Muscle of leg (tissue), 11 donors: ENCODE results near the gene DECR2. TPM values are rescaled to one million over a fixed set of nuclear protein-coding genes. Genes with fewer than 3 reads are reported as not detected.

Source experiments
- DNase-seq: peaks from one replicate; pipeline ENCODE4 v3.0.0; 2013
- H3K27ac ChIP-seq: one replicate; pipeline ENCODE4 v1.5.1; 2013; ENCODE audit warnings: mild to moderate bottlenecking, low read length, control low read depth
- H3K27me3 ChIP-seq: one replicate; pipeline ENCODE4 v1.6.1; 2013; ENCODE audit warnings: low read length; ENCODE audit not compliant: control insufficient read depth, insufficient read depth
- H3K36me3 ChIP-seq: one replicate; pipeline ENCODE4 v1.6.1; 2013; ENCODE audit warnings: low read length; ENCODE audit not compliant: control insufficient read depth, insufficient read depth
- H3K4me1 ChIP-seq: one replicate; pipeline ENCODE4 v1.6.1; 2013; ENCODE audit warnings: low read length; ENCODE audit not compliant: control insufficient read depth, insufficient read depth
- H3K4me3 ChIP-seq: one replicate; pipeline ENCODE4 v1.5.1; 2013; ENCODE audit warnings: low read length, control low read depth
- H3K9me3 ChIP-seq: replicated peaks from 2 replicates; pipeline ENCODE4 v1.6.1; 2013; ENCODE audit warnings: low read depth, low read length; ENCODE audit not compliant: control insufficient read depth
- WGBS: methylation state at CpG from one replicate; pipeline ENCODE4 v1.1.5; 2013; ENCODE audit warnings: missing lambda C conversion rate; ENCODE audit not compliant: insufficient coverage; 5-methylcytosine and 5-hydroxymethylcytosine counted together
- polyA plus RNA-seq, 8 donors: library from polyadenylated mRNA; unstranded; fragments of 120-200 nt; gene quantifications; one replicate each; pipeline versions ENCODE4 v1.2.1 to v1.2.3, GENCODE V29; 2013; ENCODE audit warnings: inconsistent platforms in 1 of 8, low replicate concordance in 1 of 8; ENCODE audit not compliant: insufficient read length in 8 of 8, insufficient read depth in 1 of 8
- total RNA-seq: library from RNA; stranded (reverse); fragments of 120-200 nt; gene quantifications from one replicate; pipeline ENCODE4 v1.2.4, GENCODE V29; 2013

The DECR2 gene
- total and polyA plus RNA-seq, 9 donors = 8.4 to 20.6 (median 13.0) TPM

DNA sequence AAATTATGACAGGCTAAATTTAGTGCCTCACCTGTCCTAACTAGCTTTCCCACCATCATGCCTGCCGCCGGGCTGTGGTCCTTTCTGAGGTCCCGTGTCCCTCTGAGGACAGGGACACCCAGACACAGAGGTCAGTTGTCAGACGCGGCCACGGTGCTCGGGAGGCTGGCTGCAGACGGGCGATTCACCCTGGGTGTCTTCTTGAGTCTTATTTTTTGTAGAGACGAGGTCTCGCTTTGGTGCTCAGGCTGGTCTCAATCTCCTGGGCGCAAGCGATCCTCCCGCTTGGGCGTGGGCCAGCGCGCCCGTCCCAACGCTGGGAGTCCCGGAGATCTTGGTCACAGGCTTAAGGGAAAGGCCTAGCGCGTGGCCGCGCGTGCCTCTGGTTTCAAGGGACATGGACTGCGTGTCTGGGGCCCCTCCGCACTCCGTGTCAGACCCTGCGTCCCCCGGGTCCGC, 23.0 kb downstream of the DECR2 start:
- H3K4me1 ChIP-seq = peaks cover 25% of the 10 kb centered on the region
- H3K9me3 ChIP-seq = no peaks in the 10 kb centered on the region
- peaks cover 8% of the 10 kb centered on the region for H3K27me3 ChIP-seq
- peak overlapping the region; percentile 65 for H3K4me3 ChIP-seq
- no peak overlapping the region for H3K27ac ChIP-seq
- WGBS = 10% methylated on average over 31 of the region's 31 CpGs
- peak; percentile 47 for DNase-seq
- no peaks in the 10 kb centered on the region for H3K36me3 ChIP-seq

DNA sequence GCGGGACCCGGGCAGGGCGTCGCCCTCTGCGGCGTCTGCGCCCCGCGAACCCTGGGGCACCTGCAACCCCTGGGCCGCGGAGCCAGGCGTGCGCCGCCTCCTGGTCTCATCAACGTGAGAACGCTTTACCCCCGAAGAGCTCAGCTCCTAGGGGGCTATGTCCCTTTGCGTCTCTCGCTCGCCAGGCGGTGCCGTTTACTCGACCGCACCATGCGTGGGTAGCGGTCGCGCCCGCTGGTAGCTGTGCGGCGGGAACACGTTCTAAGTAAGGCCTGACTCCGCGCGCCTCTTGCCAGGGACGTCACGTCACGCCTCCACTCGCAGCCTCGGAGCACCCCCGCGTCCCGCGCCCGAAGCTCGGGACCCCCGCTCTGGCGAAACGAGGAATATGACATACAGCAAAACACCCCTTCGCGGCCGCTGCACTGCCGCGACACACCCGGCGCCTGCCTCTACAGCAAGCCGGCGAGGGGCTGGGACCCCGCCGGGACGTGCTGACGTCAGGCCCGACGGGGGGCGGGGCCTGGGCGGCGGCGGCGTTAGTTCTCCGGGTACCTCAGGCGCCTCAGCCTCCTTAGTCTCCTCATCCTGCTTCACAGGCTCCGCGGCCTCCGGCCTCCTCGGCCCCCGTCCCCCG, 23.5 kb downstream of the DECR2 start, which contains the start of gene RAB11FIP3:
Gene RAB11FIP3 (plus strand): TSS at position 568 of the 637 bp plus-strand sequence. CDS start 358 bp downstream, outside the sequence.
- peak within 1 kb of the TSS; percentile 65 for H3K4me3 ChIP-seq
- peaks cover 25% of the 10 kb centered on the region for H3K4me1 ChIP-seq
- 0% methylated on average over 70 of the region's 77 CpGs for WGBS
- H3K27me3 ChIP-seq = peaks cover 8% of the 10 kb centered on the region
- H3K36me3 ChIP-seq = no peaks in the 10 kb centered on the region
- peak within 1 kb of the TSS; percentile 88 for H3K27ac ChIP-seq
- peak; percentile 90 for DNase-seq
- H3K9me3 ChIP-seq = no peaks in the 10 kb centered on the region

DNA sequence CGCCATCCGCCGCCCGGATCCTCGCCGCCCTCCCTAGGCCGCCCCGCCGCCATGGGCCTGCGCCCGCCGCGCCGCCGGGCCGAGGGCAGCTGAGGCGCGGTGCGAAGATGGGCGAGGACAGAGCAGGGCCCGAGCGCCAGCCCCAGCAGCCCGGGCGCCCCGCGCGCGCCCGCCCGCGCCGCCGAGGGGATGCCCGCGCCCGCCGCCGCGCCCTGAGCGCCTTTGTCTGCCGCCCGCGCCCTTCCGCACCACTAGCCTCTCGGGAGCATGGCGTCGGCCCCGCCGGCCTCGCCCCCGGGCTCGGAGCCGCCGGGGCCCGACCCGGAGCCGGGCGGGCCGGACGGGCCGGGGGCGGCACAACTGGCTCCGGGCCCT, 24.0 kb downstream of the DECR2 start:
- Histone ChIP-seq H3K36me3 (peaks cover 4% of the 10 kb centered on the region), H3K4me1 (peaks cover 25% of the 10 kb centered on the region), H3K27ac (peak overlapping the region; percentile 88), H3K9me3 (no peaks in the 10 kb centered on the region), H3K27me3 (peaks cover 5% of the 10 kb centered on the region), H3K4me3 (peak overlapping the region; percentile 65)
- no peak for DNase-seq
- under 1% methylated on average over 63 of the region's 63 CpGs for WGBS

DNA sequence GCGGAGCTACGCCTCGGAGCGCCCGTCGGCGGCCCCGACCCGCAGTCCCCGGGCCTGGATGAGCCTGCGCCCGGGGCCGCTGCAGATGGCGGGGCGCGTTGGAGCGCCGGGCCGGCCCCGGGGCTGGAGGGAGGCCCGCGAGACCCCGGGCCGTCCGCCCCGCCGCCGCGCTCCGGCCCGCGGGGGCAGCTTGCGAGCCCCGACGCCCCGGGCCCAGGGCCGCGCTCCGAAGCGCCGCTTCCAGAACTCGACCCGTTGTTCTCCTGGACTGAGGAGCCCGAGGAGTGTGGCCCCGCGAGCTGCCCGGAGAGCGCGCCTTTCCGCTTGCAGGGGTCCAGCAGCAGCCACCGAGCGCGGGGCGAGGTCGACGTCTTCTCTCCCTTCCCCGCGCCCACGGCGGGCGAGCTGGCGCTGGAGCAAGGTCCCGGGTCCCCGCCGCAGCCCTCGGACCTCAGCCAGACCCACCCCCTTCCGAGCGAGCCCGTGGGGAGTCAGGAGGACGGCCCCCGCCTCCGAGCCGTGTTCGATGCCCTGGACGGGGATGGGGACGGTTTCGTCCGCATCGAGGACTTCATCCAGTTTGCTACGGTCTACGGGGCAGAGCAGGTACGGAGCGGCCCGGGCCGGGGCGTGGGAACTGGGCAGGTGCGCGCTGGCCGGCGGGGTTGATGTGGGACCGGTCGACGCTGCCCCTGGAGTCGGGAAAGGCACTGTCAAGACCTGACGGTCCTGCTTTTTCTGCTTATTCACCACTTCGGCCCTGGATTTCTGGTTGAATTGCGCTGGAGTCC, 24.6 kb downstream of the DECR2 start:
- no peak overlapping the region for H3K27ac ChIP-seq
- DNase-seq = no peak
- H3K27me3 ChIP-seq = peaks cover 5% of the 10 kb centered on the region
- under 1% methylated on average over 93 of the region's 97 CpGs for WGBS
- H3K9me3 ChIP-seq = no peaks in the 10 kb centered on the region
- H3K4me3 ChIP-seq = peak overlapping the region; percentile 58
- peaks cover 4% of the 10 kb centered on the region for H3K36me3 ChIP-seq
- H3K4me1 ChIP-seq = peaks cover 25% of the 10 kb centered on the region

DNA sequence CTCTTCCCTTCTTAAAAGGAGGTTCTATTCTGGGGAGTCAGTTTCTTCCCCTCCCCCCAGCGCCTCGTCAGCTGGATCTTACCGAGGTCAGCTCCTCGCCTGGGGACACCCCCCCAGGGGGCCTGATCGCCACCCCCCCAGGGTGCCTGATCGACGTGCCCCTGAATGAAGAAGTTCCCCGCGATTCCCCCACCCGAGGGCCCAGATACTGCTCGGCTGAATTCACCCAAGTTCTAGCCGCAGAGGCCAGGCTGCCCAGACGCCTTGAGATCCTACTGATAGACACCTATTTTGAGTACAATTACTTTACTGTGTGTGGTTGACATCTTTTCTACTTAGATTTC, 25.2 kb downstream of the DECR2 start:
- Histone ChIP-seq H3K27me3 (peaks cover 5% of the 10 kb centered on the region), H3K36me3 (peaks cover 4% of the 10 kb centered on the region), H3K27ac (no peak overlapping the region), H3K9me3 (no peaks in the 10 kb centered on the region), H3K4me3 (peak overlapping the region; percentile 58), H3K4me1 (peaks cover 25% of the 10 kb centered on the region)
- no peak for DNase-seq
- no CpG with 5 or more reads among the region's 13 CpGs for WGBS

DNA sequence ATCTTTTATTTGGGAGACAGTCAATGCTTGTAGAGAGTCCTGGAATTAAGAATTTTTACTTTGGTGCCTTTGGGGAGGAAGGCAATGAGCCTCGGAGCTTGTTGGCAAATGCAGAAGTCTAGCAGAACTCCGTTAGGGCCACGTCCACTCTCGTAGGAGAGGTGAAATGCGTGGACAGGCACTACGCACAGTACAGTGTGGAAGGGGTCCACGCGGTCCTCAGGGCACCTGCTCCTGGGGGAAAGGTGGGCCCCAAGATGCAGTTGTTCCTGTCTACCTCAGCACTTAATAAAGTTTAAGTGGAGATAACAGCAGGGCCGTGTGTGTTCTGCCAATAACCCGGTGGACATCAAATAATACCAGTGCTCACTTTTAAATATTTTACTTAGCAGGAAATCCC, 25.6 kb downstream of the DECR2 start:
- H3K9me3 ChIP-seq = no peaks in the 10 kb centered on the region
- no peak overlapping the region for H3K27ac ChIP-seq
- WGBS = 23% methylated on average over 5 of the region's 10 CpGs
- peaks cover 25% of the 10 kb centered on the region for H3K4me1 ChIP-seq
- peaks cover 4% of the 10 kb centered on the region for H3K36me3 ChIP-seq
- H3K27me3 ChIP-seq = peaks cover 5% of the 10 kb centered on the region
- peak overlapping the region; percentile 58 for H3K4me3 ChIP-seq
- DNase-seq = no peak

DNA sequence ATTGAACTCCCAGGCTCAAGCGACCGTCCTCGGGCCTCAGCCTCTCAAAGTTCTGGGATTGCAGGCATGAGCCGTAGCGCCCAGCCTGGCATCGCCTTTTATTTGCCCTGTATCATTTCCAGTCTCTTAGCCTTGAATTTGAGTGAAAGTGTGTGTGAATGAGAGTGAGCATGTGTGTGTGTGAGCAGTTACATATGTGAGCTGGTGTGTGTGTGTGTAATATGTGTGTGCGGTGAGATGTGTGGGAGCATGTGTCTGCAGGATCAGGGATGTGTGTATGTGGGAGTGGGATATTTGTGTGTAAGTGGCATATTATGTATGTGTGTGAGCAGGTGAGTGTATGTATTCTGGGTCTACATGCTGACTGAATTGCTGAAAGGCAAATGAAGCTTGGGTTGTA, 29.2 kb downstream of the DECR2 start:
- no peak for DNase-seq
- WGBS = 100% methylated on average over 2 of the region's 7 CpGs
- no peaks in the 10 kb centered on the region for H3K9me3 ChIP-seq

DNA sequence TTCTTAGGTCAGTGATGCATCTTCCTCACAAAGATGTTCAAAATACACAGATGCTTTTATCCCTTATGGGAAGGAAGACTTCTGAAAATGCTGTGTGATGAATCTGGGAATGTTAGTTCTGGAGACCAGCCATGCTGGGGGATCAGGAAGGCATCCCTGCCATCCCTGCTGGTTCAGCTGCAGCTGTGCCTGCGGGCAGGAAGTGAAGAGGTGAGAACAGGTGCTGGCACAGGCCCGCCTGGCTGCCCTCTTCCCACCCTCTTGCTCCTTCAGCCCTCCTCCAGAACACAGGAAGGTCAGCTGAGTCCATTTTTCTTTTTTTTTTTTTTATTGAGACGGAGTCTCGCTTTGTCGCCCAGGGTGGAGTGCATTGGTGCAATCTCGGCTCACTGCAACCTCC, 38.9 kb downstream of the DECR2 start:
- Histone ChIP-seq H3K27me3 (no peaks in the 10 kb centered on the region), H3K4me3 (no peak overlapping the region), H3K9me3 (no peaks in the 10 kb centered on the region), H3K4me1 (peaks cover 35% of the 10 kb centered on the region), H3K27ac (peak overlapping the region; percentile 25), H3K36me3 (no peaks in the 10 kb centered on the region)
- WGBS = 82% methylated on average over 3 of the region's 6 CpGs
- DNase-seq = peak; percentile 74

More for the DNA sequence above, 29.2 kb downstream of the DECR2 start:
- H3K27me3 ChIP-seq = peaks cover 2% of the 10 kb centered on the region
- H3K4me3 ChIP-seq = no peak overlapping the region
- peaks cover 4% of the 10 kb centered on the region for H3K36me3 ChIP-seq
- peaks cover 11% of the 10 kb centered on the region for H3K4me1 ChIP-seq
- H3K27ac ChIP-seq = no peak overlapping the region

DNA sequence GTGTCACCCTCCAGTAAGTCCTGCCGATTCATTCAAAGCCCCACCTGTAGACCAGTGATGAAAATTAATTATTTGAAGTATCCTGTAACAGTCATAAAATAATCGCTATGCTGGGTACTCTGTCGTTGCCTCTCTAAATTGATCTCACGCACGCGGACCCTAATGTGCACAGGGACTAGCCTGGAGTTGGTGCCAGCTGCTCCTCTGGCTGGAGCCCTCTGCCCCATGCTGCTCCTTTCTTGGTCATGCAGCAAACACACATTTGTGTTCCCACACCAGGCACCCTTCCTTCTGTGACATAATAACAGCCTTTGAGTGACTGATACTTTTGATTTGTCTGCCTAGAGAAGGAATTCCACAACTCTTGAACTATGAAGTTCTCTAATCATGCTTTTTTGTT, 39.8 kb downstream of the DECR2 start:
- Histone ChIP-seq H3K36me3 (no peaks in the 10 kb centered on the region), H3K27me3 (no peaks in the 10 kb centered on the region), H3K27ac (peak overlapping the region; percentile 31), H3K9me3 (no peaks in the 10 kb centered on the region), H3K4me1 (peaks cover 35% of the 10 kb centered on the region), H3K4me3 (no peak overlapping the region)
- WGBS = 98% methylated on average over 5 of the region's 6 CpGs
- DNase-seq = no peak

DNA sequence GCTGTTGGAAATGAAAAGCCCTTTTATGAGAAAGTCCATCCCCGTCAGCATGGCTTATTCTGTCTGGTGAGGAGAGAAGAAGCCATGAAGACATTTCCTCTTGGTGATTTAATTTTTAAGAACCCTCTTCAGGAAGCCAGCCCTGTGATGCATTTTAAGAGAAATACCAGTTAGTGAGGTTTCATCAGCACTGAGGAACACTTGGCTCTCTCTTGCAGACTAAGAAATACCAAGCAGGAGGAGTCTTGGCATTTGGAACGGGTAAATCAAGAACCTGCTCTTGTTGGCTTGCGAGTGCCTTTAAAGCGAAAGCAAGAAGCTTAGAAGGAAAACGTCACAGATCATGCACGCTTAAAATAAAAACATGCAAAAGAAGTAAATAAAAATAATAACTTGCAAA, 41.3 kb downstream of the DECR2 start:
- Histone ChIP-seq H3K27ac (no peak overlapping the region), H3K36me3 (no peaks in the 10 kb centered on the region), H3K9me3 (no peaks in the 10 kb centered on the region), H3K27me3 (no peaks in the 10 kb centered on the region), H3K4me1 (peaks cover 35% of the 10 kb centered on the region), H3K4me3 (no peak overlapping the region)
- 57% methylated on average over 1 of the region's 6 CpGs for WGBS
- DNase-seq = no peak
